ENCODE results near the gene UHRF1. TPM values are rescaled to one million over a fixed set of nuclear protein-coding genes. Genes with fewer than 3 reads are reported as not detected.

UHRF1 gene
- total RNA-seq, 2 experiments from 2014 or later: 149 to 154 TPM

- Mint-ChIP-seq H3K27me3 (no peaks in the 10 kb centered on the region), H3K4me3 (no peak overlapping the region), H3K27ac (no peak overlapping the region), H3K9me3 (ENCODE audit: low read depth) (no peaks in the 10 kb centered on the region), H3K36me3 (peaks cover 2% of the 10 kb centered on the region), H3K4me1 (peaks cover 6% of the 10 kb centered on the region)
- ATAC-seq (no peak), DNase-seq (no peak)
- CTCF ChIA-PET: interaction anchor here (2.7 kb wide), 1 partner anchor 30 kb away, joined by 26 read pairs; no protein-coding TSS in a partner anchor
These were observed 90.9 kb downstream of the UHRF1 start for GRCh38 chr19:5000120-5000611.

GRCh38 chr19:5001615-5002014, 92.3 kb downstream of the UHRF1 start:
- Mint-ChIP-seq H3K4me3 (no peak overlapping the region), H3K36me3 (peaks cover 3% of the 10 kb centered on the region), H3K27ac (no peak overlapping the region), H3K27me3 (no peaks in the 10 kb centered on the region), H3K4me1 (peaks cover 6% of the 10 kb centered on the region), H3K9me3 (ENCODE audit: low read depth) (no peaks in the 10 kb centered on the region)
- ATAC-seq: peak; percentile 68
- CTCF ChIA-PET: interaction anchor here (0.8 to 2.7 kb wide), 20 partner anchors 9 to 193 kb away, joined by 3 to 26 read pairs (median 3); no protein-coding TSS in a partner anchor
- DNase-seq: peak; percentile 52

GRCh38 chr19:5002143-5002542, 92.8 kb downstream of the UHRF1 start:
- no peaks in the 10 kb centered on the region for H3K27me3 Mint-ChIP-seq
- ATAC-seq (no peak), DNase-seq (no peak)
- H3K4me1 Mint-ChIP-seq: peaks cover 6% of the 10 kb centered on the region
- no peak overlapping the region for H3K4me3 Mint-ChIP-seq
- CTCF ChIA-PET: interaction anchor here (0.8 to 2.7 kb wide), 19 partner anchors 9 to 192 kb away, joined by 3 to 26 read pairs (median 3); no protein-coding TSS in a partner anchor
- peaks cover 4% of the 10 kb centered on the region for H3K36me3 Mint-ChIP-seq
- no peaks in the 10 kb centered on the region for H3K9me3 Mint-ChIP-seq (ENCODE audit: low read depth)
- no peak overlapping the region for H3K27ac Mint-ChIP-seq

- Mint-ChIP-seq H3K9me3 (ENCODE audit: low read depth) (peaks cover 3% of the 10 kb centered on the region), H3K4me1 (peaks cover 6% of the 10 kb centered on the region), H3K36me3 (peaks cover 5% of the 10 kb centered on the region), H3K27me3 (no peaks in the 10 kb centered on the region), H3K27ac (no peak overlapping the region), H3K4me3 (no peak overlapping the region)
- DNase-seq (no peak), ATAC-seq (no peak)
- CTCF ChIA-PET: no interaction called here
These were observed 94.5 kb downstream of the UHRF1 start for GRCh38 chr19:5003781-5004180.

GRCh38 chr19:5005096-5005495, 95.8 kb downstream of the UHRF1 start:
- DNase-seq: no peak
- Mint-ChIP-seq H3K9me3 (ENCODE audit: low read depth) (peaks cover 3% of the 10 kb centered on the region), H3K4me1 (peaks cover 6% of the 10 kb centered on the region), H3K27me3 (no peaks in the 10 kb centered on the region), H3K4me3 (no peak overlapping the region), H3K36me3 (peaks cover 5% of the 10 kb centered on the region), H3K27ac (no peak overlapping the region)
- CTCF ChIA-PET: interaction anchor here (1.3 kb wide), 1 partner anchor 28 kb away, joined by 3 read pairs; no protein-coding TSS in a partner anchor
- ATAC-seq: no peak

GRCh38 chr19:5006201-5006600, 96.9 kb downstream of the UHRF1 start:
- H3K9me3 Mint-ChIP-seq (ENCODE audit: low read depth): peaks cover 3% of the 10 kb centered on the region
- CTCF ChIA-PET: no interaction called here
- H3K4me1 Mint-ChIP-seq: peaks cover 6% of the 10 kb centered on the region
- no peaks in the 10 kb centered on the region for H3K27me3 Mint-ChIP-seq
- no peak for ATAC-seq
- H3K27ac Mint-ChIP-seq: no peak overlapping the region
- H3K4me3 Mint-ChIP-seq: no peak overlapping the region
- peaks cover 5% of the 10 kb centered on the region for H3K36me3 Mint-ChIP-seq
- no peak for DNase-seq

- Mint-ChIP-seq H3K9me3 (ENCODE audit: low read depth) (peaks cover 3% of the 10 kb centered on the region), H3K27me3 (no peaks in the 10 kb centered on the region), H3K4me3 (no peak overlapping the region), H3K36me3 (peaks cover 5% of the 10 kb centered on the region), H3K4me1 (peaks cover 2% of the 10 kb centered on the region), H3K27ac (no peak overlapping the region)
- CTCF ChIA-PET: no interaction called here
- DNase-seq (no peak), ATAC-seq (no peak)
These were observed 97.5 kb downstream of the UHRF1 start for GRCh38 chr19:5006821-5007220.

Small RNA genes within 50 kb of the gene (microRNA-seq; reads per million reads assigned to microRNA genes)
- gene MIR4747: not detected

Other genes with a start within 250 kb of the UHRF1 start
- 10 to 100 TPM; 47.7 to 60.8 TPM for gene MYDGF, start 239.2 kb upstream of the UHRF1 start, total RNA-seq
- gene DPP9, start 185.7 kb upstream of the UHRF1 start, total RNA-seq: 10 to 100 TPM; 92.5 to 98.0 TPM
- 10 to 100 TPM; 11.5 to 16.8 TPM for gene FEM1A, start 117.8 kb upstream of the UHRF1 start, total RNA-seq
- gene TICAM1, start 77.8 kb upstream of the UHRF1 start, total RNA-seq: 10 to 100 TPM; 19.5 to 22.4 TPM
- 10 to 100 TPM; 29.0 to 32.4 TPM for gene PLIN3, start 41.8 kb upstream of the UHRF1 start, total RNA-seq
- gene ARRDC5, start 6.6 kb upstream of the UHRF1 start, total RNA-seq: under 1 TPM; 0.26 to 0.58 TPM
- gene KDM4B, start 59.6 kb downstream of the UHRF1 start, total RNA-seq: 10 to 100 TPM; 31.2 to 42.3 TPM

Measured in activated CD8-positive, alpha-beta memory T cell treated with anti-CD3 and anti-CD28 coated beads, Interleukin-2, amount 10 ng/mL, durations not matched to agents 7 days and 5 days (primary cell).